K562 (cell line): ENCODE data around the gene FIS1.

Experiments
- CBFB ChIP-seq: sonication (generic); formaldehyde crosslinking; IDR thresholded peaks from 2 replicates; pipeline ENCODE4 v1.4.0; 2020; ENCODE audit warnings: mild to moderate bottlenecking, missing genetic modification reagents
- CHD2 ChIP-seq: IDR thresholded peaks from 2 replicates; pipeline ENCODE4 v1.6.1; 2011; ENCODE audit warnings: low read depth, low read length
- CREB1 ChIP-seq, 2 experiments: sonication (generic) in 1 of 2; formaldehyde crosslinking in 1 of 2; IDR thresholded peaks; 2 replicates each; pipeline versions ENCODE4 v1.6.1 to v1.8.0; 2012 to 2022; ENCODE audit warnings: inconsistent platforms in 1 of 2, mild to moderate bottlenecking in 1 of 2, missing genetic modification reagents in 1 of 2, moderate library complexity in 1 of 2
- PHF8 ChIP-seq: fragments of 200-600 bp; sonication (generic); IDR thresholded peaks from 2 replicates; pipeline ENCODE4 v1.6.1; 2012; ENCODE audit warnings: mixed run types, mild to moderate bottlenecking, inconsistent platforms, low read length, moderate library complexity, borderline replicate concordance
- ZNF224 ChIP-seq: sonication (generic); formaldehyde crosslinking; IDR thresholded peaks from 2 replicates; pipeline ENCODE4 v1.8.0; 2022; ENCODE audit warnings: mild to moderate bottlenecking, missing genetic modification reagents
- TF ChIP-seq, protein P1 (sequence below), 3 experiments: IDR thresholded peaks in 2 of 3; conservative IDR thresholded peaks in 1 of 3; 2 replicates each; pipeline ENCODE4 v1.5.1; 2011 to 2012; ENCODE audit warnings: low read length in 3 of 3, mild to moderate bottlenecking in 3 of 3, control low read depth in 2 of 3, improper control_type of control experiment in 1 of 3, inconsistent platforms in 1 of 3, low read depth in 1 of 3, mixed read lengths in 1 of 3, moderate library complexity in 1 of 3; ENCODE audit not compliant: insufficient read depth in 2 of 3
- TF ChIP-seq, protein P2 (sequence below): sonication (generic); formaldehyde crosslinking; IDR thresholded peaks from 2 replicates; pipeline ENCODE4 v1.9.0; 2022; ENCODE audit warnings: mild to moderate bottlenecking, missing genetic modification reagents
- TF ChIP-seq, protein P3 (sequence below): IDR thresholded peaks from 3 replicates; pipeline ENCODE4 v1.6.1; 2011; ENCODE audit warnings: borderline replicate concordance, mild to moderate bottlenecking; ENCODE audit not compliant: insufficient read length, insufficient read depth
- TF ChIP-seq, protein P4 (sequence below): fragments of 250-450 bp; sonication (Bioruptor Pico); IDR thresholded peaks from 2 replicates; pipeline ENCODE4 v1.4.0; 2020

DNA sequence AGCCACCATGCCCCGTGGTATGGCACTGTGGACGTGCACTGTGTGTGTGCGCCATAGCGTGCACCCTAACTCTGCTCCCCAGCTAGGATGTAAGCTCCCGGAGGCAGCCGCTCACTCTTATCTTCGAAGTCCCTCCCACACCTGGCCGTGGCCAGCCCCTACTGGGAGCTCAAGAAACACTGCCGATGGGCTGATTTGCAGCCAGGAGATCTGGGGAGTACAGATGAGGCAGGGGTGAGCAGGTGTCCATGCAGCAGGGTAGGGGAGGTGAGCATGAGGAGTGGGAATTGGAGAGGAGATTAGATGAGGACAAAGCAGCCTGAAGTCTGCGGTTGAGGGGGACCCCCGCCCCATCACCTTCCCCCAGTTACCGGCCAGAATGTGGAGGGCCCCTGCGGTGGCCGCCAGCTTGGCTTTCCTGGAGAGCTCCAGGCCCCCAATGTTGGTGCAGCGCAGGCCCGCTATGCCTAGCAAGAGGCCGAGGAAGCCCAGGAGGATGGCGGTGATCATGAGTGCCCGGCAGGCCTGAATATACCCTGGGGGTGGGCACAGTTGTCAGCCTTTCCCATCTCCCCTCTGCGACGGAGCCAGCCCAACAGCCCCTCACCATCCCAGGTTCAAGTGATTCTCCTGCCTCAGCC lies 10.9 kb downstream of the FIS1 start:
- no peak for TF ChIP-seq ZNF224 (CRISPR knock-in tag)
- TF ChIP-seq, protein P1, sequence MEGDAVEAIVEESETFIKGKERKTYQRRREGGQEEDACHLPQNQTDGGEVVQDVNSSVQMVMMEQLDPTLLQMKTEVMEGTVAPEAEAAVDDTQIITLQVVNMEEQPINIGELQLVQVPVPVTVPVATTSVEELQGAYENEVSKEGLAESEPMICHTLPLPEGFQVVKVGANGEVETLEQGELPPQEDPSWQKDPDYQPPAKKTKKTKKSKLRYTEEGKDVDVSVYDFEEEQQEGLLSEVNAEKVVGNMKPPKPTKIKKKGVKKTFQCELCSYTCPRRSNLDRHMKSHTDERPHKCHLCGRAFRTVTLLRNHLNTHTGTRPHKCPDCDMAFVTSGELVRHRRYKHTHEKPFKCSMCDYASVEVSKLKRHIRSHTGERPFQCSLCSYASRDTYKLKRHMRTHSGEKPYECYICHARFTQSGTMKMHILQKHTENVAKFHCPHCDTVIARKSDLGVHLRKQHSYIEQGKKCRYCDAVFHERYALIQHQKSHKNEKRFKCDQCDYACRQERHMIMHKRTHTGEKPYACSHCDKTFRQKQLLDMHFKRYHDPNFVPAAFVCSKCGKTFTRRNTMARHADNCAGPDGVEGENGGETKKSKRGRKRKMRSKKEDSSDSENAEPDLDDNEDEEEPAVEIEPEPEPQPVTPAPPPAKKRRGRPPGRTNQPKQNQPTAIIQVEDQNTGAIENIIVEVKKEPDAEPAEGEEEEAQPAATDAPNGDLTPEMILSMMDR (IDR thresholded peaks at IDR 0.05 in 2 of 3, conservative IDR thresholded peaks at IDR 0.05 in 1 of 3; ENCODE audit: insufficient read depth in 2 of 3, low read depth in 1 of 3, low read length in 3 of 3): 0 out of 6 replicates have a peak, but pooled peaks of 1 of the 3 experiments have one; percentile 5
- TF ChIP-seq, protein P2, sequence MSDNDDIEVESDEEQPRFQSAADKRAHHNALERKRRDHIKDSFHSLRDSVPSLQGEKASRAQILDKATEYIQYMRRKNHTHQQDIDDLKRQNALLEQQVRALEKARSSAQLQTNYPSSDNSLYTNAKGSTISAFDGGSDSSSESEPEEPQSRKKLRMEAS (CRISPR knock-in tag): no peak
- 0 out of 2 replicates have a peak, but pooled peaks have one; percentile 34 for TF ChIP-seq CREB1 (IDR thresholded peaks at IDR 0.05)
- TF ChIP-seq CREB1 (CRISPR knock-in tag; IDR thresholded peaks at IDR 0.05): 0 out of 2 replicates have a peak, but pooled peaks have one; percentile 17
- no peak for TF ChIP-seq PHF8
- TF ChIP-seq, protein P3, sequence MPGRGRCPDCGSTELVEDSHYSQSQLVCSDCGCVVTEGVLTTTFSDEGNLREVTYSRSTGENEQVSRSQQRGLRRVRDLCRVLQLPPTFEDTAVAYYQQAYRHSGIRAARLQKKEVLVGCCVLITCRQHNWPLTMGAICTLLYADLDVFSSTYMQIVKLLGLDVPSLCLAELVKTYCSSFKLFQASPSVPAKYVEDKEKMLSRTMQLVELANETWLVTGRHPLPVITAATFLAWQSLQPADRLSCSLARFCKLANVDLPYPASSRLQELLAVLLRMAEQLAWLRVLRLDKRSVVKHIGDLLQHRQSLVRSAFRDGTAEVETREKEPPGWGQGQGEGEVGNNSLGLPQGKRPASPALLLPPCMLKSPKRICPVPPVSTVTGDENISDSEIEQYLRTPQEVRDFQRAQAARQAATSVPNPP: no peak
- TF ChIP-seq CBFB (CRISPR knock-in tag): no peak
- no peak for TF ChIP-seq CHD2
- TF ChIP-seq, protein P4, sequence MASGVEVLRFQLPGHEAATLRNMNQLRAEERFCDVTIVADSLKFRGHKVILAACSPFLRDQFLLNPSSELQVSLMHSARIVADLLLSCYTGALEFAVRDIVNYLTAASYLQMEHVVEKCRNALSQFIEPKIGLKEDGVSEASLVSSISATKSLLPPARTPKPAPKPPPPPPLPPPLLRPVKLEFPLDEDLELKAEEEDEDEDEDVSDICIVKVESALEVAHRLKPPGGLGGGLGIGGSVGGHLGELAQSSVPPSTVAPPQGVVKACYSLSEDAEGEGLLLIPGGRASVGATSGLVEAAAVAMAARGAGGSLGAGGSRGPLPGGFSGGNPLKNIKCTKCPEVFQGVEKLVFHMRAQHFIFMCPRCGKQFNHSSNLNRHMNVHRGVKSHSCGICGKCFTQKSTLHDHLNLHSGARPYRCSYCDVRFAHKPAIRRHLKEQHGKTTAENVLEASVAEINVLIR (CRISPR knock-in tag): no peak
